AG04450 (cell line): ENCODE results near the gene SMAD3. TPM values are rescaled to one million over a fixed set of nuclear protein-coding genes. Genes with fewer than 3 reads are reported as not detected.

Experiments
- CTCF ChIA-PET: fragments of 300-600, 350-600 bp; formaldehyde crosslinking; extraction: SDS; loops from one replicate; lab custom pipeline; 2022; ENCODE audit warnings: antibody characterized with exemption, inconsistent platforms; lab: Charles Lee
- POLR2A ChIA-PET: fragments of 350-600 bp; formaldehyde crosslinking; extraction: SDS; loops from one replicate; lab custom pipeline; 2021; ENCODE audit warnings: antibody characterized with exemption, inconsistent platforms; lab: Yijun Ruan, JAX
- DNase-seq: peaks from one replicate; pipeline ENCODE4 v3.0.0-alpha.2; 2011; ENCODE audit warnings: low read depth, low spot score
- H3K27ac ChIP-seq: one replicate; pipeline ENCODE4 v1.5.1; 2012; ENCODE audit warnings: low read depth, low read length, control low read depth
- H3K27me3 ChIP-seq: one replicate; pipeline ENCODE4 v1.6.0; 2012; ENCODE audit warnings: low read length; ENCODE audit not compliant: control insufficient read depth, insufficient read depth
- H3K4me3 ChIP-seq: 2 replicates; pipeline ENCODE4 v1.5.1; 2011; ENCODE audit warnings: mild to moderate bottlenecking, low read depth, low read length, control low read depth
- H3K9me3 ChIP-seq: 2 replicates; pipeline ENCODE4 v1.5.1; 2012; ENCODE audit warnings: low read length; ENCODE audit not compliant: control insufficient read depth, insufficient read depth
- CTCF ChIP-seq: IDR thresholded peaks from 2 replicates; pipeline ENCODE4 v1.5.1; 2011; ENCODE audit warnings: low read depth, low read length, control low read depth, inconsistent platforms
- polyA plus RNA-seq: library from polyadenylated mRNA; depleted of rRNA; stranded (reverse); fragments of >200 nt; gene quantifications from 2 replicates; pipeline ENCODE4 v1.2.3, GENCODE V29; 2011

The SMAD3 gene
- polyA plus RNA-seq, 1 experiment = 115 TPM

GRCh38 chr15:67096546-67097294 lies 31.3 kb downstream of the SMAD3 start:
- POLR2A ChIA-PET = interaction anchor here (0.7 to 1.1 kb wide), 2 partner anchors 9 to 10 kb away, joined by 3 to 5 read pairs; no protein-coding TSS in a partner anchor
- DNase-seq = no peak
- CTCF ChIA-PET = interaction anchor here (0.6 kb wide), 1 partner anchor 191 kb away, joined by 3 read pairs; no protein-coding TSS in a partner anchor
- Histone ChIP-seq H3K4me3 (no peak overlapping the region), H3K27me3 (no peaks in the 10 kb centered on the region), H3K27ac (no peak overlapping the region), H3K9me3 (no peaks in the 10 kb centered on the region)
- TF ChIP-seq CTCF = no peak

GRCh38 chr15:67097424-67097823 lies 32.0 kb downstream of the SMAD3 start:
- no peak for TF ChIP-seq CTCF
- POLR2A ChIA-PET = interaction anchor here (0.7 to 1.1 kb wide), 2 partner anchors 8 to 9 kb away, joined by 3 to 5 read pairs; no protein-coding TSS in a partner anchor
- Histone ChIP-seq H3K27ac (no peak overlapping the region), H3K9me3 (no peaks in the 10 kb centered on the region), H3K27me3 (no peaks in the 10 kb centered on the region), H3K4me3 (no peak overlapping the region)
- CTCF ChIA-PET = interaction anchor here (0.6 kb wide), 1 partner anchor 145 kb away, joined by 3 read pairs; no protein-coding TSS in a partner anchor
- no peak for DNase-seq

- peak overlapping the region; percentile 11; the same call in 1 of the 2 replicates for H3K4me3 ChIP-seq
These were observed 32.7 kb downstream of the SMAD3 start for GRCh38 chr15:67097930-67098740.

GRCh38 chr15:67098768-67099282 lies 33.4 kb downstream of the SMAD3 start:
- Histone ChIP-seq H3K4me3 (peak overlapping the region; percentile 11; the same call in 1 of the 2 replicates), H3K9me3 (no peaks in the 10 kb centered on the region), H3K27ac (peak overlapping the region; percentile 59), H3K27me3 (no peaks in the 10 kb centered on the region)
- DNase-seq = no peak
- TF ChIP-seq CTCF = no peak
- POLR2A ChIA-PET = interaction anchor here (0.7 kb wide), 1 partner anchor 33 kb away, joined by 3 read pairs; the partner anchor contains the start of gene SMAD3
- CTCF ChIA-PET = no interaction called here

More at GRCh38 chr15:67097930-67098740, 32.7 kb downstream of the SMAD3 start:
- TF ChIP-seq CTCF = no peak
- H3K27ac ChIP-seq = peak overlapping the region; percentile 59
- ChIA-PET POLR2A (interaction anchor here (0.7 kb wide), 1 partner anchor 33 kb away, joined by 3 read pairs; the partner anchor contains the start of gene SMAD3), CTCF (interaction anchor here (0.6 kb wide), 1 partner anchor 145 kb away, joined by 3 read pairs; no protein-coding TSS in a partner anchor)
- no peak for DNase-seq
- H3K9me3 ChIP-seq = no peaks in the 10 kb centered on the region
- no peaks in the 10 kb centered on the region for H3K27me3 ChIP-seq
